Type B pancreatic cell (in vitro differentiated cells): Measurements from ENCODE around the gene ZBTB22. TPM values are rescaled to one million over a fixed set of nuclear protein-coding genes. Genes with fewer than 3 reads are reported as not detected.

Experiments used
- DNase-seq: peaks from one replicate; pipeline ENCODE4 v3.0.0; 2021; ENCODE audit warnings: mixed read lengths; ENCODE audit not compliant: unreplicated experiment; ENCODE audit errors: extremely low spot score
- H3K27ac Mint-ChIP-seq: 2 replicates; pipeline ENCODE4 v1.8.0; 2021; ENCODE audit warnings: mild to moderate bottlenecking, mixed read lengths
- H3K27me3 Mint-ChIP-seq: 2 replicates; pipeline ENCODE4 v1.8.0; 2021; ENCODE audit warnings: mixed read lengths
- H3K36me3 Mint-ChIP-seq: 2 replicates; pipeline ENCODE4 v1.8.0; 2021; ENCODE audit warnings: mixed read lengths
- H3K4me1 Mint-ChIP-seq: one replicate; pipeline ENCODE4 v1.8.0; 2021; ENCODE audit warnings: mixed read lengths; ENCODE audit not compliant: unreplicated experiment
- H3K4me3 Mint-ChIP-seq: 2 replicates; pipeline ENCODE4 v1.8.0; 2021; ENCODE audit warnings: mild to moderate bottlenecking, mixed read lengths
- H3K9me3 Mint-ChIP-seq: 2 replicates; pipeline ENCODE4 v1.8.0; 2021; ENCODE audit warnings: mixed read lengths
- CTCF ChIP-seq: fragments of 200-600 bp; sonication (generic); conservative IDR thresholded peaks from 2 replicates; pipeline ENCODE4 v1.5.0; 2021; ENCODE audit warnings: antibody characterized with exemption, mild to moderate bottlenecking
- total RNA-seq: library from RNA; stranded (reverse); gene quantifications from 2 replicates; pipeline ENCODE4 v1.2.1, GENCODE V29; 2021; ENCODE audit warnings: low replicate concordance

ZBTB22 gene
- total RNA-seq, 1 donor from 2014 or later, result 21.1 TPM

GRCh38 chr6:33339193-33339592, 21.6 kb upstream of the ZBTB22 start:
- no peaks in the 10 kb centered on the region for H3K9me3 Mint-ChIP-seq
- no peak for TF ChIP-seq CTCF
- H3K4me1 Mint-ChIP-seq, result no peaks in the 10 kb centered on the region
- H3K27ac Mint-ChIP-seq, result no peak overlapping the region
- no peak overlapping the region for H3K4me3 Mint-ChIP-seq
- no peaks in the 10 kb centered on the region for H3K36me3 Mint-ChIP-seq
- no peak for DNase-seq
- no peaks in the 10 kb centered on the region for H3K27me3 Mint-ChIP-seq

GRCh38 chr6:33336495-33336894, 19.0 kb upstream of the ZBTB22 start:
- H3K4me1 Mint-ChIP-seq, result no peaks in the 10 kb centered on the region
- H3K27ac Mint-ChIP-seq, result no peak overlapping the region
- DNase-seq, result no peak
- H3K4me3 Mint-ChIP-seq, result no peak overlapping the region
- H3K36me3 Mint-ChIP-seq, result no peaks in the 10 kb centered on the region
- H3K9me3 Mint-ChIP-seq, result no peaks in the 10 kb centered on the region
- TF ChIP-seq CTCF, result no peak
- no peaks in the 10 kb centered on the region for H3K27me3 Mint-ChIP-seq

- no peak overlapping the region for H3K4me3 Mint-ChIP-seq
- no peak overlapping the region for H3K27ac Mint-ChIP-seq
- no peaks in the 10 kb centered on the region for H3K27me3 Mint-ChIP-seq
- no peak for DNase-seq
- TF ChIP-seq CTCF, result no peak
- no peaks in the 10 kb centered on the region for H3K36me3 Mint-ChIP-seq
- no peaks in the 10 kb centered on the region for H3K9me3 Mint-ChIP-seq
- no peaks in the 10 kb centered on the region for H3K4me1 Mint-ChIP-seq
These were observed 18.4 kb upstream of the ZBTB22 start for GRCh38 chr6:33335916-33336315.

- no peak for DNase-seq
- Mint-ChIP-seq H3K27ac (no peak overlapping the region), H3K4me3 (no peak overlapping the region), H3K27me3 (peaks cover 3% of the 10 kb centered on the region), H3K9me3 (no peaks in the 10 kb centered on the region), H3K4me1 (no peaks in the 10 kb centered on the region), H3K36me3 (no peaks in the 10 kb centered on the region)
- no peak for TF ChIP-seq CTCF
These were observed 16.1 kb upstream of the ZBTB22 start for GRCh38 chr6:33333666-33334065.

GRCh38 chr6:33330736-33331135, 13.2 kb upstream of the ZBTB22 start:
- Mint-ChIP-seq H3K27me3 (peaks cover 3% of the 10 kb centered on the region), H3K9me3 (no peaks in the 10 kb centered on the region), H3K27ac (no peak overlapping the region), H3K4me3 (no peak overlapping the region), H3K4me1 (no peaks in the 10 kb centered on the region), H3K36me3 (no peaks in the 10 kb centered on the region)
- no peak for TF ChIP-seq CTCF
- no peak for DNase-seq

GRCh38 chr6:33329058-33329457, 11.5 kb upstream of the ZBTB22 start:
- DNase-seq, result no peak
- Mint-ChIP-seq H3K4me1 (peaks cover 2% of the 10 kb centered on the region), H3K36me3 (no peaks in the 10 kb centered on the region), H3K27me3 (peaks cover 3% of the 10 kb centered on the region), H3K27ac (no peak overlapping the region), H3K4me3 (no peak overlapping the region), H3K9me3 (no peaks in the 10 kb centered on the region)
- TF ChIP-seq CTCF, result no peak
